ENCODE results near the gene LACTB. TPM values are rescaled to one million over a fixed set of nuclear protein-coding genes. Genes with fewer than 3 reads are reported as not detected.

Gene LACTB
- total and polyA plus RNA-seq, 2 of the 13 experiments (the other 11 are each of a cell fraction or from before 2014, with no cell fraction given), result 14.8 to 23.0 TPM

DNA sequence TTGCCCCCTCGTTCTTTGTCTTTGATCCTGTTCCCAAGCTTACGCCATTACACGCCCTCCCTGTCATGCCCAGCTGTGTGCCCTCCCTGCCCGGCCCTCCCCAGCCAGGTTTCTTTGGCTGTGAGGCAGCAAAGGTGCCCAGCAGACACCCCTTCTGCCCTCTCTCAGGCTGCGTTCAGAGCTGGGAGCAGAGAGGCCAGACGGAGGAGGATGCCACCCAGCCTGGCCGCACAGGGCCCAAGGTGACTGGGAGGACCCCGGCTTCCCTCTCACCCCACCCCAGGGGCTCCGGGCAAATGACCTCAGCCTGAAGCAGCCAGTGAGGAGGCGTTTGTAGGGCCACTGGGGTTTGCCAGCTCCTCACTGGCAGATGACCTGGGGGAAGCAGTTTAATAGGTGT, 30.8 kb upstream of the LACTB start:
- Histone ChIP-seq H3K4me3 (replicated peaks in 1 of 3; ENCODE audit: insufficient read depth in 1 of 3, low read depth in 2 of 3, low read length in 3 of 3) (no peak overlapping the region), H4K20me1 (ENCODE audit: insufficient read depth, low read length) (no peaks in the 10 kb centered on the region), H3K27ac (ENCODE audit: extremely low read length, insufficient read depth, low read length) (no peak overlapping the region), H3K36me3 (replicated peaks in 1 of 2; ENCODE audit: control insufficient read depth in 1 of 2, insufficient read depth in 2 of 2, low read length in 2 of 2) (no peaks in the 10 kb centered on the region), H3K27me3 (ENCODE audit: control insufficient read depth in 1 of 2, insufficient read depth in 2 of 2, low read length in 2 of 2) (no peaks in the 10 kb centered on the region), H3K4me1 (ENCODE audit: insufficient read depth, low read length) (peaks cover 73% of the 10 kb centered on the region), H3K4me2 (ENCODE audit: low read depth, low read length) (no peak overlapping the region), H3K9ac (ENCODE audit: insufficient read depth, low read depth, low read length) (no peak overlapping the region), H3K79me2 (ENCODE audit: insufficient read depth, low read length) (no peaks in the 10 kb centered on the region), H3K9me3 (ENCODE audit: low read length) (no peaks in the 10 kb centered on the region), H2AFZ (ENCODE audit: low read length) (no peak overlapping the region)
- no peak for DNase-seq (ENCODE audit: low spot score)
- intact Hi-C loops (cut with micrococcal nuclease; ENCODE audit: unreplicated experiment), result no loop called here
- ChIA-PET CTCF (ENCODE audit: low intra/inter-chr PET ratio, low total read pairs) (no interaction called here), POLR2A (interaction anchor here (3.2 to 5.1 kb wide), 2 partner anchors 11 to 42 kb away, joined by 15 to 42 read pairs; no protein-coding TSS in a partner anchor)
- 85% methylated on average over 8 of the region's 10 CpGs for WGBS (ENCODE audit: low lambda C conversion rate)
- TF ChIP-seq RBFOX2 (IDR thresholded peaks at IDR 0.05; ENCODE audit: low read depth, low read length) (no peak), SP4 (CRISPR knock-in tag; IDR thresholded peaks at IDR 0.05) (no peak), SMAD9 (CRISPR knock-in tag; IDR thresholded peaks at IDR 0.05) (no peak), GZF1 (CRISPR knock-in tag; IDR thresholded peaks at IDR 0.05) (no peak), SP5 (CRISPR knock-in tag; IDR thresholded peaks at IDR 0.05; ENCODE audit: borderline replicate concordance, low read depth) (no peak), SRF (IDR thresholded peaks at IDR 0.05; ENCODE audit: low read depth, low read length) (no peak), AHR (CRISPR knock-in tag; IDR thresholded peaks at IDR 0.05) (no peak), CC2D1A (CRISPR knock-in tag; IDR thresholded peaks at IDR 0.05) (no peak), ZNF792 (CRISPR knock-in tag; IDR thresholded peaks at IDR 0.05) (no peak), ZNF75D (CRISPR knock-in tag; IDR thresholded peaks at IDR 0.05; ENCODE audit: borderline replicate concordance) (no peak), HDAC2 (CRISPR knock-in tag; IDR thresholded peaks at IDR 0.05) (no peak)
- FAIRE-seq, result no peak
- no peak for ATAC-seq
- no TSS peak for BruUV-seq (replicated peaks)
- in situ Hi-C loops (cut with HindIII; ENCODE audit: extremely low pct_ligation_motif_present, low pct_unique_long_range_greater_than_20kb), result loop anchor here (5.0 to 10.0 kb wide), 2 partner anchors 44 to 306 kb away; no protein-coding TSS in a partner anchor

Measured in HepG2 (cell line).